HepG2 (cell line): Measurements from ENCODE around the gene INAFM2. TPM values are rescaled to one million over a fixed set of nuclear protein-coding genes. Genes with fewer than 3 reads are reported as not detected.

Experiments
- ATAC-seq: fragments of 200-7000 bp; cut with Tn5 transposase; 3 replicates; pipeline ENCODE4 v1.9.1; 2020; ENCODE audit warnings: mild to moderate bottlenecking, moderate library complexity
- BruUV-seq: library from RNA; stranded (reverse); fragments of 400-500 nt; replicated peaks from 2 replicates; lab custom pipeline; 2021; lab: Mats Ljungman, UMichigan
- CTCF ChIA-PET: fragments of 300-600 bp; formaldehyde crosslinking; extraction: SDS; loops from one replicate; lab custom pipeline; 2021; ENCODE audit warnings: low total read pairs, inconsistent platforms, low intra/inter-chr PET ratio; lab: Yijun Ruan, JAX
- POLR2A ChIA-PET: fragments of 350-600 bp; sonication (Branson Sonifier 250); formaldehyde crosslinking; loops from one replicate; lab custom pipeline; 2020; ENCODE audit warnings: antibody characterized with exemption, inconsistent platforms; lab: Yijun Ruan, JAX
- DNase-seq: peaks from one replicate; pipeline ENCODE4 v3.0.0-alpha.2; 2015; ENCODE audit warnings: low spot score
- FAIRE-seq: peaks from 3 replicates; lab custom pipeline; 2011; peaks lifted over from hg19 to GRCh38; lab: Jason Lieb, UNC
- H2AFZ ChIP-seq: one replicate; pipeline ENCODE4 v1.6.1; 2011; ENCODE audit warnings: low read length, inconsistent platforms
- H3K27ac ChIP-seq: fragments of 300-600 bp; 3 replicates; pipeline ENCODE4 v1.8.0; 2011; ENCODE audit warnings: mixed run types, mild to moderate bottlenecking, mixed read lengths, low read length, inconsistent platforms; ENCODE audit not compliant: insufficient read depth; ENCODE audit errors: extremely low read length
- H3K27me3 ChIP-seq, 2 experiments: fragments of 200-600 bp in 1 of 2; 2 replicates in 1 of 2; 3 replicates in 1 of 2; pipeline versions ENCODE4 v1.6.0 to v1.8.0; 2011; ENCODE audit warnings: low read length in 2 of 2, mild to moderate bottlenecking in 2 of 2, moderate library complexity in 2 of 2, inconsistent platforms in 1 of 2; ENCODE audit not compliant: insufficient read depth in 2 of 2, control insufficient read depth in 1 of 2
- H3K36me3 ChIP-seq, 2 experiments: fragments of 200-600 bp in 1 of 2; replicated peaks in 1 of 2; 2 replicates in 1 of 2; 3 replicates in 1 of 2; pipeline versions ENCODE4 v1.5.1 to v1.8.0; 2011; ENCODE audit warnings: low read length in 2 of 2, inconsistent platforms in 1 of 2; ENCODE audit not compliant: insufficient read depth in 2 of 2, control insufficient read depth in 1 of 2
- H3K4me1 ChIP-seq: 2 replicates; pipeline ENCODE4 v1.5.1; 2012; ENCODE audit warnings: low read length, inconsistent platforms; ENCODE audit not compliant: insufficient read depth
- H3K4me2 ChIP-seq: 2 replicates; pipeline ENCODE4 v1.6.0; 2011; ENCODE audit warnings: low read depth, low read length, inconsistent platforms
- H3K4me3 ChIP-seq, 3 experiments: fragments of 200-600 bp in 1 of 3; sonication (generic), shearing (Covaris generic) in 1 of 3; replicated peaks in 1 of 3; 2 replicates each; pipeline ENCODE4 v1.5.1; 2011 to 2016; ENCODE audit warnings: low read length in 3 of 3, inconsistent platforms in 2 of 3, low read depth in 2 of 3, mild to moderate bottlenecking in 2 of 3, control low read depth in 1 of 3, mixed read lengths in 1 of 3; ENCODE audit not compliant: insufficient read depth in 1 of 3
- H3K79me2 ChIP-seq: one replicate; pipeline ENCODE4 v1.6.1; 2011; ENCODE audit warnings: low read length, inconsistent platforms; ENCODE audit not compliant: insufficient read depth
- H3K9ac ChIP-seq: 2 replicates; pipeline ENCODE4 v1.6.0; 2011; ENCODE audit warnings: mild to moderate bottlenecking, low read depth, low read length, inconsistent platforms; ENCODE audit not compliant: insufficient read depth
- H3K9me3 ChIP-seq: 2 replicates; pipeline ENCODE4 v1.5.1; 2012; ENCODE audit warnings: mild to moderate bottlenecking, low read length
- H4K20me1 ChIP-seq: 2 replicates; pipeline ENCODE4 v1.6.0; 2011; ENCODE audit warnings: inconsistent platforms, mild to moderate bottlenecking, low read length, moderate library complexity; ENCODE audit not compliant: insufficient read depth
- MATR3 ChIP-seq: sonication (generic); formaldehyde crosslinking; IDR thresholded peaks from 2 replicates; pipeline ENCODE4 v1.4.0; 2020; ENCODE audit warnings: missing genetic modification reagents
- NCOR1 ChIP-seq: fragments of 200-600 bp; sonication (generic); IDR thresholded peaks from 2 replicates; pipeline ENCODE4 v1.7.0; 2017; ENCODE audit warnings: antibody characterized with exemption, low read length, borderline replicate concordance
- PHF21A ChIP-seq: sonication (generic); formaldehyde crosslinking; IDR thresholded peaks from 2 replicates; pipeline ENCODE4 v1.5.0; 2020; ENCODE audit warnings: mild to moderate bottlenecking, missing genetic modification reagents
- RNF2 ChIP-seq: fragments of 450-650 bp; conservative IDR thresholded peaks from 2 replicates; pipeline ENCODE4 v1.6.1; 2016; ENCODE audit warnings: low read depth
- XBP1 ChIP-seq: sonication (generic); formaldehyde crosslinking; IDR thresholded peaks from 2 replicates; pipeline ENCODE4 v1.5.0; 2020; ENCODE audit warnings: missing genetic modification reagents
- XRCC5 ChIP-seq: fragments of 200-400 bp; formaldehyde crosslinking; optimal IDR thresholded peaks from 2 replicates; pipeline ENCODE3; 2017; ENCODE audit warnings: mild to moderate bottlenecking, low read length
- ZBTB7A ChIP-seq: sonication (generic); formaldehyde crosslinking; IDR thresholded peaks from 2 replicates; pipeline ENCODE4 v1.8.0; 2022; ENCODE audit warnings: mild to moderate bottlenecking, missing genetic modification reagents
- ZNF44 ChIP-seq: sonication (generic); formaldehyde crosslinking; IDR thresholded peaks from 2 replicates; pipeline ENCODE4 v1.5.1; 2020; ENCODE audit warnings: mild to moderate bottlenecking, missing genetic modification reagents
- ZNF460 ChIP-seq: sonication (generic); formaldehyde crosslinking; IDR thresholded peaks from 2 replicates; pipeline ENCODE4 v1.5.1; 2020; ENCODE audit warnings: missing genetic modification reagents, mild to moderate bottlenecking, borderline replicate concordance
- WGBS: methylation state at CpG from one replicate; pipeline ENCODE4 v1.1.6; 2017; ENCODE audit warnings: low lambda C conversion rate; 5-methylcytosine and 5-hydroxymethylcytosine counted together
- in situ Hi-C: cut with HindIII; loops from 2 replicates; pipeline ENCODE4 v1.10.0; 2017; ENCODE audit warnings: low pct_unique_long_range_greater_than_20kb; ENCODE audit not compliant: extremely low pct_ligation_motif_present
- intact Hi-C: fragments of 100-400 bp; cut with micrococcal nuclease; formaldehyde crosslinking; loops from one replicate; pipeline ENCODE4 v1.10.0; 2022; ENCODE audit not compliant: unreplicated experiment
- polyA plus RNA-seq, 8 experiments: library from polyadenylated mRNA; depleted of rRNA in 3 of 8; stranded (reverse) in 7 of 8; unstranded in 1 of 8; fragments of >200 nt; fragmentation: Illumina TruSeq in 4 of 8; extraction: Trizol in 4 of 8; gene quantifications; 2 replicates each; pipeline versions ENCODE4 v1.2.1 to v1.2.3, GENCODE V29; 2011 to 2016; ENCODE audit warnings: low read depth in 4 of 8, missing spikeins in 1 of 8, mixed read lengths in 1 of 8; ENCODE audit not compliant: insufficient read depth in 1 of 8
- total RNA-seq, 5 experiments: library from RNA; depleted of rRNA; stranded (reverse); fragments of >200 nt; fragmentation: Illumina TruSeq; extraction: Trizol; gene quantifications; 2 replicates each; pipeline ENCODE4 v1.2.3, GENCODE V29; 2016; ENCODE audit warnings: low read depth in 1 of 5
- TF ChIP-seq, protein P1 (sequence below): sonication (generic); formaldehyde crosslinking; IDR thresholded peaks from 2 replicates; pipeline ENCODE4 v1.5.0; 2020; ENCODE audit warnings: missing genetic modification reagents, mild to moderate bottlenecking, borderline replicate concordance
- TF ChIP-seq, protein P2 (sequence below): sonication (generic); formaldehyde crosslinking; conservative IDR thresholded peaks from 2 replicates; pipeline ENCODE4 v1.5.0; 2020; ENCODE audit warnings: missing genetic modification reagents

INAFM2 gene
- total and polyA plus RNA-seq, 2 of the 13 experiments (the other 11 are each of a cell fraction or from before 2014, with no cell fraction given): 5.5 to 6.5 TPM

DNA sequence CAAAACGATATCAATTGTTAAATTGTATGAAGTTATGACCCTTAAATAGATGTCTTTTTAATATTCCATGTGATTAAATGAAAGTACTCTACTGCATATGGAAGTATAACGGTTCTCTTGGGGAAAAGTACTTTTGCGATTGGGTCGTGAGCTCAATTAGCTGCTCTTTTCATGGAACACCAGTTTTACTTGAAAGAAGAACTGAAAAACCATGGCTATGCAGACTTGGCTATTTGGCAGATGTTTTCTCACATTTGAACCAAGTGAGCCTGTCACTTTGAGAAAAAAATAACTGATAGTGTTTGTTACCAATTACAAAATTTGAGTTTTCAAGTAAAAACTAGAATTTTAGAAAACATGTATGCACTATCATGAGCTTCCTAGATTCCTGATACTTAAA lies 5.9 kb upstream of the INAFM2 start:
- ATAC-seq (no peak), FAIRE-seq (no peak), DNase-seq (no peak)
- H3K9me3 ChIP-seq: no peaks in the 10 kb centered on the region
- no peak overlapping the region for H3K4me3 ChIP-seq
- H2AFZ ChIP-seq: no peak overlapping the region
- no peak overlapping the region for H3K9ac ChIP-seq
- no peaks in the 10 kb centered on the region for H4K20me1 ChIP-seq
- H3K4me1 ChIP-seq: peaks cover 23% of the 10 kb centered on the region
- WGBS: 15% methylated on average over 4 of the region's 4 CpGs
- no peak overlapping the region for H3K4me2 ChIP-seq
- H3K27me3 ChIP-seq: peaks cover 1 to 29% of the 10 kb centered on the region in 2 experiments; a peak in 2 of 5 replicates
- in situ Hi-C loops: no loop called here
- CTCF ChIA-PET: no interaction called here
- H3K27ac ChIP-seq: no peak overlapping the region
- BruUV-seq: no TSS peak
- intact Hi-C loops: no loop called here
- TF ChIP-seq RNF2: no peak
- no peak for TF ChIP-seq PHF21A (CRISPR knock-in tag)
- TF ChIP-seq XBP1: no peak
- TF ChIP-seq, protein P1, sequence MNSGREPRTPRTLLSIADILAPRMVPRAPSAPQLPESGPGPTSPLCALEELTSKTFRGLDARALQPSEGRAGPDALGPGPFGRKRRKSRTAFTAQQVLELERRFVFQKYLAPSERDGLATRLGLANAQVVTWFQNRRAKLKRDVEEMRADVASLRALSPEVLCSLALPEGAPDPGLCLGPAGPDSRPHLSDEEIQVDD (CRISPR knock-in tag): no peak
- no peak for TF ChIP-seq ZBTB7A (CRISPR knock-in tag)
- TF ChIP-seq, protein P2, sequence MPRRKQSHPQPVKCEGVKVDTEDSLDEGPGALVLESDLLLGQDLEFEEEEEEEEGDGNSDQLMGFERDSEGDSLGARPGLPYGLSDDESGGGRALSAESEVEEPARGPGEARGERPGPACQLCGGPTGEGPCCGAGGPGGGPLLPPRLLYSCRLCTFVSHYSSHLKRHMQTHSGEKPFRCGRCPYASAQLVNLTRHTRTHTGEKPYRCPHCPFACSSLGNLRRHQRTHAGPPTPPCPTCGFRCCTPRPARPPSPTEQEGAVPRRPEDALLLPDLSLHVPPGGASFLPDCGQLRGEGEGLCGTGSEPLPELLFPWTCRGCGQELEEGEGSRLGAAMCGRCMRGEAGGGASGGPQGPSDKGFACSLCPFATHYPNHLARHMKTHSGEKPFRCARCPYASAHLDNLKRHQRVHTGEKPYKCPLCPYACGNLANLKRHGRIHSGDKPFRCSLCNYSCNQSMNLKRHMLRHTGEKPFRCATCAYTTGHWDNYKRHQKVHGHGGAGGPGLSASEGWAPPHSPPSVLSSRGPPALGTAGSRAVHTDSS: no peak
- TF ChIP-seq NCOR1: no peak
- TF ChIP-seq ZNF44: no peak
- TF ChIP-seq ZNF460 (CRISPR knock-in tag): no peak
- TF ChIP-seq MATR3 (CRISPR knock-in tag): no peak
- no peak for TF ChIP-seq XRCC5
- no peaks in the 10 kb centered on the region for H3K36me3 ChIP-seq
- no peaks in the 10 kb centered on the region for H3K79me2 ChIP-seq
- POLR2A ChIA-PET: no interaction called here
